HL-60 (cell line): ENCODE results near the gene ITGAE.

Experiments
- CTCF ChIP-seq: IDR thresholded peaks from one replicate; pipeline ENCODE4 v1.5.1; 2011; ENCODE audit warnings: low read length, control low read depth, inconsistent platforms; ENCODE audit not compliant: insufficient read depth
- GABPA ChIP-seq: IDR thresholded peaks from 2 replicates; pipeline ENCODE4 v1.6.1; 2012; ENCODE audit warnings: low read depth
- POLR2AphosphoS5 ChIP-seq: IDR thresholded peaks from 2 replicates; pipeline ENCODE4 v1.6.1; 2012; ENCODE audit warnings: low read depth
- REST ChIP-seq: IDR thresholded peaks from 2 replicates; pipeline ENCODE4 v1.6.1; 2012; ENCODE audit warnings: low read depth; ENCODE audit not compliant: insufficient replicate concordance

GRCh38 chr17:3751836-3752235 lies 49.2 kb downstream of the ITGAE start:
- TF ChIP-seq CTCF (no peak), POLR2AphosphoS5 (no peak), GABPA (no peak), REST (no peak)
